ENCODE data around the gene IPO5.

The IPO5 gene

DNA sequence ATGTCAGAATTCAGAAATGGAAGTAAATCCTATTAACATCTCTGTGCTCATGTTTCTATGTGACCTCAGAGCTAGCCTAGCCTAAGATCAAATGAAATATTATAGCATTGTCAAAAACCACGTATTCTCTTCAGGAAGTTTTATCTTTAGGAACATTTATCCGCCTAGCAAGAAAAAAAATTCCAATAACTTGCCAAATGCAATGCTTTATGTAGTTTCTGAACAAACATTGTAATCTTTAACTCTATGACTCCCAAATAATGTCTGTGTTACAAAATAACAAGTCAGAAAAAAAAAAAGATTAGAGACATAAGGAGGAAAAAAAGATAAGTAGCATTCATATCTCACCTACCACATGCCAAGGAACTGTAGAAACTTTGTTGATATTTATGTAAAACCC is 18.4 kb upstream of the IPO5 start:
- Histone ChIP-seq H3K9ac (ENCODE audit: low read length) (no peak overlapping the region), H3K4me3 (ENCODE audit: insufficient read depth, low read length, poor library complexity, severe bottlenecking) (no peak overlapping the region), H2AFZ (ENCODE audit: low read depth, low read length, severe bottlenecking) (no peak overlapping the region), H4K20me1 (ENCODE audit: low read depth, low read length) (no peaks in the 10 kb centered on the region), H3K9me3 (ENCODE audit: insufficient read depth, low read length) (no peaks in the 10 kb centered on the region), H3K4me2 (ENCODE audit: low read depth, low read length, poor library complexity, severe bottlenecking) (no peak overlapping the region), H3F3A (ENCODE audit: insufficient read depth) (no peaks in the 10 kb centered on the region), H3K36me3 (ENCODE audit: low read length) (no peaks in the 10 kb centered on the region), H3K27ac (ENCODE audit: low read depth, low read length) (no peak overlapping the region), H3K27me3 (ENCODE audit: low read length) (no peaks in the 10 kb centered on the region; the same call in 1 of the 2 replicates), H3K9me2 (replicated peaks; ENCODE audit: insufficient read depth, low read length) (no peaks in the 10 kb centered on the region), H3K79me2 (ENCODE audit: insufficient read depth, low read length) (no peaks in the 10 kb centered on the region)
- no peak for TF ChIP-seq EZH2phosphoT487 (conservative IDR thresholded peaks at IDR 0.05; ENCODE audit: low read length)
- no peak for TF ChIP-seq CTCF (IDR thresholded peaks at IDR 0.05; ENCODE audit: insufficient read depth, low read length, poor library complexity, severe bottlenecking)

GRCh38 chr13:97936036-97936435 is 17.4 kb upstream of the IPO5 start:
- no peaks in the 10 kb centered on the region for H3K9me2 ChIP-seq (replicated peaks; ENCODE audit: insufficient read depth, low read length)
- no peak overlapping the region for H2AFZ ChIP-seq (ENCODE audit: low read depth, low read length, severe bottlenecking)
- H4K20me1 ChIP-seq (ENCODE audit: low read depth, low read length): no peaks in the 10 kb centered on the region
- H3K27ac ChIP-seq (ENCODE audit: low read depth, low read length): no peak overlapping the region
- H3K36me3 ChIP-seq (ENCODE audit: low read length): no peaks in the 10 kb centered on the region
- TF ChIP-seq CTCF (IDR thresholded peaks at IDR 0.05; ENCODE audit: insufficient read depth, low read length, poor library complexity, severe bottlenecking) (no peak), EZH2phosphoT487 (conservative IDR thresholded peaks at IDR 0.05; ENCODE audit: low read length) (no peak)
- no peak overlapping the region for H3K9ac ChIP-seq (ENCODE audit: low read length)
- no peaks in the 10 kb centered on the region for H3K9me3 ChIP-seq (ENCODE audit: insufficient read depth, low read length)
- no peaks in the 10 kb centered on the region; the same call in 1 of the 2 replicates for H3K27me3 ChIP-seq (ENCODE audit: low read length)
- no peak overlapping the region for H3K4me2 ChIP-seq (ENCODE audit: low read depth, low read length, poor library complexity, severe bottlenecking)
- H3F3A ChIP-seq (ENCODE audit: insufficient read depth): no peaks in the 10 kb centered on the region
- no peaks in the 10 kb centered on the region for H3K79me2 ChIP-seq (ENCODE audit: insufficient read depth, low read length)
- H3K4me3 ChIP-seq (ENCODE audit: insufficient read depth, low read length, poor library complexity, severe bottlenecking): no peak overlapping the region

- Histone ChIP-seq H3K9me2 (replicated peaks; ENCODE audit: insufficient read depth, low read length) (no peaks in the 10 kb centered on the region), H3K4me2 (ENCODE audit: low read depth, low read length, poor library complexity, severe bottlenecking) (no peak overlapping the region), H3K9me3 (ENCODE audit: insufficient read depth, low read length) (no peaks in the 10 kb centered on the region), H3K79me2 (ENCODE audit: insufficient read depth, low read length) (no peaks in the 10 kb centered on the region), H3K27ac (ENCODE audit: low read depth, low read length) (no peak overlapping the region), H3F3A (ENCODE audit: insufficient read depth) (no peaks in the 10 kb centered on the region), H3K4me3 (ENCODE audit: insufficient read depth, low read length, poor library complexity, severe bottlenecking) (no peak overlapping the region), H3K9ac (ENCODE audit: low read length) (no peak overlapping the region), H3K27me3 (ENCODE audit: low read length) (no peaks in the 10 kb centered on the region; the same call in 1 of the 2 replicates), H2AFZ (ENCODE audit: low read depth, low read length, severe bottlenecking) (no peak overlapping the region), H3K36me3 (ENCODE audit: low read length) (no peaks in the 10 kb centered on the region), H4K20me1 (ENCODE audit: low read depth, low read length) (no peaks in the 10 kb centered on the region)
- TF ChIP-seq EZH2phosphoT487 (conservative IDR thresholded peaks at IDR 0.05; ENCODE audit: low read length) (no peak), CTCF (IDR thresholded peaks at IDR 0.05; ENCODE audit: insufficient read depth, low read length, poor library complexity, severe bottlenecking) (no peak)
These were observed 14.6 kb upstream of the IPO5 start for GRCh38 chr13:97938706-97939475.
